ENCODE results near the gene ATRAID.

Gene ATRAID

DNA sequence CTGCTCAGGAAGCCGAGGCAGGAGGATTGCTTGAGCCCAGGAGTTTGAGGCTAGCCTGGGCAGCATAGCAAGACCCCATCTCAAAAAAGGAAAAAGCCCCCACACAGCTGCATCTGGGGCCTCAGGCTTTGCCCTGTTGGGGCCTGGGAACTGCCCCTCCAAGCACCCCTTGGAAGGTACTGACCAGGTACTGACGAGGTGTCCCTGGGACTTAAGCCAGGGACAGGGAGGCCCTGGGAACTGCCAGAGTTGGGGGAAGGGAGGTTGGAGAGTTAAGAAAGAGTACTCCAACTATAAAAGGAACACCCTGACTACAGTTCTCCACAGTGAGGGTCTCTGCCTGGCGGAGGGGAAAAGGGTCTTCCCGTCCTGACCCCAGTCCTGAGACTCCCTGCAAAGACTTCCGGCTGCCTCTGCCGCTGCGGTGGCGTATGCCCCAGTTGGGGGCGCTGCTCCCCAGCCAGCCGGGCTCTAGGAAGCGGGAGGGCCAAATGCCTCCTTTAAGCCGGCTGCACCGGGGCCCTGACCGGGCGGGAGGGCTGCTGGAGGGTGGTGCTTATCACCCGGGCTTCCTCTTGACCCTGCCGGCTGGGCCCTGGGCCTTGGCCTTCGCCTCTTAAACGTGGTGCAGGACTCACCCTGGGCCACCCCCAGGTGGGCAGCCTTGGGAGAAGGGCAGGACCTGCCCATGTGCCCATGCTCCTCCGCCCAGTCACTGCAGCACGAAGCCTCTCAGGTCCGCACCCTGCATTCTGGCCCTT, 38.2 kb downstream of the ATRAID start:
- DNase-seq (ENCODE audit: low read depth, low spot score) = no peak

DNA sequence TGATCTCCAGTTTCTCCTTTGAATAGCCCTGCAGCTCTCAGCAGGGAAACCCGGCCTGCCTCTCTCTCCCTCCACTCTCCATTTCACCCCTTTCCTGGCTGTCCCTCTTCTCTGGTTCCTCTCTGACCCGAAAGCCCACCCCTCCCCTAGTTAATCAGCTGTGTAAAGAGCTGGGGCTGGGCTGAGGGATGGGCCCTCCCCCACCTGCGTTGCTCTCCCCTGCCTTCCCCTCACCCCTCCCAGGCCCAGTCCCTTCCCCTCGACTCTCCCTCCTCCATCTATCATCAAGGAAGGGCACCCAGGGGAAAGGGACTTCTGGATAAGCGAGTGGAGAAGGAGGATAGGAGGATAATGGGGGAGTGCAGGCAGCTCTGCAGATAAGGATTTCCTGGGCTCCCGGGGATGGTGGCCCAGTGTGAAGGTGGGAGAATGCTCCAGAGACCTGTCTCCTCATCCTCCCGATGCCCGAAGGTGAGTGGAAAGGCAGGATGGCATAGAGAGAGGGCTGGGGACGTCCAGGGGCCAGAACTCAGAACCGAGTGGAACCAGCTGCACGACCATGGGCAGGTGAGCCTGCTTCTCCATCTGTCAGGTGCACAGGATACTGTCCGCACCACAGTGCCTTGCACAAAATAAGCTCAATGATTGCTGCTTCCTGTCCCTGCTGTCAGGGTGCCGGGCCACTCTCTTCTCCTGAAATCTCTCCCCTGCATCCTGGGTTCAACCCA, 39.0 kb downstream of the ATRAID start:
- no peak for DNase-seq (ENCODE audit: low read depth, low spot score)

DNA sequence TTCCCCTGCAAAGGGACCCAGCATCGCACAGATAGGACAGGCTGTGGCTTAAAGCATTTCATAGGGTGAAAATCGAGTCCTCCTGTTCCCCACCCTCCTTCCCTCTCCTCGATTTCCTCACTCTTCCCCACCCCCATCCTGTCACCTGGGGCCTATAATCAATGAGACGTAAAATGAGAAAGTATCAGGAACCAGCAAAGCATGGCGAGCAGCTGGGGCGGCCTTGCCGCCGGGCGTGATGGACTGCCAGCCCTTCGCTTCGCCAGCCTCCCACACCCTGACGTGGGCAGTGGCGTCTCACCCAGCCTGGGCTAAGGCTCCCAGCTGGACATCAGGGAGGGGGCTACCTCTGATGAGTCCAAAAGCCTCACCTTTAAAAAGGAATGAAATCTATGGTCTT, 39.9 kb downstream of the ATRAID start:
- no peak for DNase-seq (ENCODE audit: low read depth, low spot score)

DNA sequence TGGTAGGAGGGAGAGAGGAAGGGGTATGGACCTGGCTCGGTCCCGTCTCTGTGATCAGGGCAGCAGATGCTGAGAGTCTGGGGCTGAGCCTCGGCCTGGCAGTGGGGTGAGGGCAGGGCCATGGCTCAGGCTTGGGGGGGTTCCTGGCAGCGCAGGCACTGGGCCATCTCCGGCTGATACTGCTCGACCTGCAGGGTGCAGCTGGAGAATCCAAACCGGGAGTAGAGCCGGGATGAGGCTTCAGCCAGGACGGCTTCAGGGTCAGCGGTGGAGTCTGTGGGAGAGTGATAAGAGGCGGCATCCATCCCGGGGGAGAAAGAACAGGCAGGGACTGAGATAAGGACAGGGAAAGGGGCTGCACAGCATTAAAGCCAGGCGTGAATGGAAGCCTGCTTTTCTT, 43.3 kb downstream of the ATRAID start:
- DNase-seq (ENCODE audit: low read depth, low spot score) = no peak

DNA sequence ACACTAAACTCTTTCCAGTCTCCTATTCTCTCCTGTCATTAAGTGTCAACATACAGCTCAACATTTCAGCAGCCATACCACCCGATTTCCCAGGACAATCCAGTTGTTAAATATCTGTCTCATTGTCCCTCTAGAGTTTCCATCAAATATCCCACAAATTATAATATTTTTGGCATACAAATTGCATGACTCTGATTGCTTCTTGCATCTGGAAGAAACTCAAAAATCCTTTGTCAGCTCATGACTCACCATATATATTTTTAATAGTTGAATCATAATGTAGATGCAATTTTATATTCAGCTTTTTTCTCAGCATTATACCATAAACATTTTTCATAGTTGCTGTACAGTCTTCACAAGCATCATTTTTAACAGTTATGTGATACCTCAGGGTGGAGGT, 43.8 kb downstream of the ATRAID start:
- no peak for DNase-seq (ENCODE audit: low read depth, low spot score)

DNA sequence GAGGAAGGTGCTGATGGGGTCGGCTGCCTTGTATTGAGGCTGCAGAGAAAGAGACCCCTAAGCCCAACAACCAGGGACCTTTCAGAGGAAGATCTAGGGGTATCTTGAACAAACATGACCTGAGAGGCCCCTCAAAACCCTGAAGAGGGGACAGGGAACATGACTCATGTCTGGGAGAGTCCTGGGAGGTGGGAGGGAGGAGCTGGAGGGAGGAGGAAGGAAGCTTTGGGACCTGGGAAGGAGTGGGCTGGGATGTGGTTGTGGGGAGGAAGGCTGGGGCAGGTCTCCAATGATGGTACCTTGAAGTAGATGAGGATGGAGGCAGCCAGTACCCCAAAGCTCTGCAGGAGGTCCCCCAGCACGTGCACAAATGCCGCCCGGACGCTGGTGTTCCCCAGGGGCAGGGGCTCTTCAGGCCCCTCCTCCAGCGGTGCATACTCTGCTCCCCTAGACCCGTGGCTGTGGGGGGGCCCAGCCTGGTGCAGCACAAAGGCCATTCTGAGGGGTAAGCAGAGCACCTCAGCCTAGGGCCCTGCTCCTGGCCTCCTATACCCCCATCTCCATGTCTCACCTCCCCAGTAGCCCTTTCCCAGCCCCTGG, 45.1 kb downstream of the ATRAID start:
- no peak for DNase-seq (ENCODE audit: low read depth, low spot score)

DNA sequence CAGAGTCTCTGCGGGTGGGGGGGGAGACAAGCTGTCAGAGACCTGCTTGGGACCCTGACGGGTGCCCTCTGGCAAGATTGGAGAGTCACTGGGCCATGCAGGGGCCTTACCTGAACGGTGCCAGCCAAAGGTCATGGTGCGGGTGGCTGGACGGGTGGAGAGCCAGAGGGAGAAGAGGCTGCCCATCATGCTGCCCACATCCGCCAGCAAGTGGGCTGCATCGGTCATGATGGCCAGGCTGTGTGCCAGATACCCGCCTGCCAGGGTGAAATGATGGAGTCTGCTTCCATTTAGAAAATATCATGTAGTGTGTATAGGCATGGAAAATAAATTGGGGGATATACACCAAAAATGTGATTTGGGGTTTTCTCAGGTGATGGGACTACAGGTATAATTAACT, 46.2 kb downstream of the ATRAID start:
- no peak for DNase-seq (ENCODE audit: low read depth, low spot score)

DNA sequence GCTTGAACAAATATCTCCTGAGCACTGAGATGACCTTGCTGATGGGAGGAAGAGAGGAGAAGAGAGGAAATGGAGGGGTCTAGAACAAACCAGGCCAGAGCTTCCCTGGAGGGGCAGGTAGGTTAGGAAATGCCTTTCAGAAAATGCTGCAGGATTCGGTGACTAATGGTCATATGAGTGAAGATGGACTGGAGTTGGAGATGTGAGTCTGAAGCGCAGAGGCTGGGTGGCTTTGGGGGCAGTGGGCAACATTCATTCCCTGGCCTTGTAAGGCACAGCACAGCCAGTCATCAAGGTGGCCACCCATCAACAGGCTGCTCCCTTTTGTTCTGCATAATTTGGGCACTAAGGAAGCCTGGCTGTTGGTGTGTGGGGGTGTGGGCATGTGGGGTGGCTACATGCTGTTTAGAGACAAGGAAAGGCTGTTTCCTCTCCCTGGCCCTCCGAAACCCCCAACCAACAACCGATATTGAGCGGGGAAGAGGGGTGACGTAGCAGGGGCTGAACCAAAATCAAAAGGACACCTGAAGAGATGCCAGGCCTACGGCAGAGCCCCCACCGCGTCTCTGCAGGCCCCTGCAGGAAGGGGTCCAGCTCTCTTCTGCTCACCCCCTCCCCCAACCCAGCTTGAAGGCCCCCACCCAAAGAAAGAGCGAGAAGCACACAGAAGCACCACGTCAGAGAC, 49.5 kb downstream of the ATRAID start:
- DNase-seq (ENCODE audit: low read depth, low spot score) = no peak

DNA sequence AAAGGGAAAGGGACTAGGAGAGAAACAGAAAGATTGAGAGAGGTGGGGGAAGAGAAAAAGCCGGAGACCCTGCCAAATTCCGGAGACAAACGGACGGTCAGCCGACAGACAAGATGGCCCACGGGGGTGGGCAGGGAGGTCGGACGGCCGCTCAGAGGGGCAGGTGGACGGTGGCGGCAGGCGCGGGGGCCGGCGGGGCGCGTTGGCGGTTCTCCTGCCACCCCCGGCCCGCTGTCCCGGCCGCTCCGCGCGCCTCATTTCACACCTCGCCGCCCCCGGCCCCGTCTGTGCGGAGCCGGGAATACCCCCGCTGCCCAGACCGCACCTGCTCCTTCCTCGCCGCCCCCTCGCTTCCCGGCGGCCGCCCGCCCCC, 50.1 kb downstream of the ATRAID start:
- no peak for DNase-seq (ENCODE audit: low read depth, low spot score)

DNA sequence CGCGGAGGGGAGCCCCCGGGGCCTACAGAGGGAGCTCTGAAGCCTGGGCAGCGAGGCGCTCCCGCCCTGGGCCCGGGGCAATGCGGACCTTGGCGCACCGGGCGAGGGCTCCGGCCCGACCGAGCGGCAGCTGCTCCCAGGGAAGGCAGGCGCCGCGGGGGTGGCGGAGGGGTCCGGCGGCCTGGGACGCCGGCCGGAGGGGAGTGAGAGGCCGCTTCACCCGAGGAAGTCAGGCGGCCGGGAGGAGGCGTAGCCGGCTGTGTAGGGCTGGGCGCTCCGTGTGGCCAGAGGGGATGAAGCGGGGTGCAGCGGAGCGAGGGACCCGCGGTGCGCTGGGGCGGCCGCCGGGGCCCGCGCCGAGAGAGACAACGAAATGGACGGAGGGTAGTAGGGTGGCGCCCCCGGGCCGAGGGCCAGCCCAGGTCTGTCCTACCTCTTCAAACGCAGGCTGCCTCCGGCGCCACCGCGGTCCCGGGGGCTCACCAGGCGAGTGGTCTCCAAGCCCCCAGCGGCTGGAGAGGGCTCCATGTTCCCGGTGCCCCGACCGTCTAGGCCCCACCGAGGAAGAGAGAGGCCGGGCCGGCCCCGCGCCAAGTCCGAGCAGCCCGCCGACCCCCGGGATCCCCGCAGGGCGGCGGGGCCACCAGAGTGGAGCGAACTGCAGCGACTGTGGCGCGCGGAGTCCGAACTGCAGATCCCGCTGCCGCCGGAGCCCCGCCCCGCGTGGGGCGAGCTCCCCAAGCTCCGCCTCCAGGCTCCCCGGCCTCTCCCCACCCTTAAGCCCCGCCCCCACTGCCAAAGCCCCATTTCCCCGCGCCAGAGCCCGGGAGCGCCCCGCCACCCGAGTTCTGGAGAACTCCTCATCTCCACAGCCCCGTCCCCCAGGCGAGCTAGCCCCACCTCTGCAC, 50.8 kb downstream of the ATRAID start, which contains the start of gene SLC30A3:
Gene SLC30A3 (minus strand): TSS at position 669 of the 908 bp plus-strand sequence. CDS start 141 bp downstream, at position 528.
- DNase-seq (ENCODE audit: low read depth, low spot score) = no peak

DNA sequence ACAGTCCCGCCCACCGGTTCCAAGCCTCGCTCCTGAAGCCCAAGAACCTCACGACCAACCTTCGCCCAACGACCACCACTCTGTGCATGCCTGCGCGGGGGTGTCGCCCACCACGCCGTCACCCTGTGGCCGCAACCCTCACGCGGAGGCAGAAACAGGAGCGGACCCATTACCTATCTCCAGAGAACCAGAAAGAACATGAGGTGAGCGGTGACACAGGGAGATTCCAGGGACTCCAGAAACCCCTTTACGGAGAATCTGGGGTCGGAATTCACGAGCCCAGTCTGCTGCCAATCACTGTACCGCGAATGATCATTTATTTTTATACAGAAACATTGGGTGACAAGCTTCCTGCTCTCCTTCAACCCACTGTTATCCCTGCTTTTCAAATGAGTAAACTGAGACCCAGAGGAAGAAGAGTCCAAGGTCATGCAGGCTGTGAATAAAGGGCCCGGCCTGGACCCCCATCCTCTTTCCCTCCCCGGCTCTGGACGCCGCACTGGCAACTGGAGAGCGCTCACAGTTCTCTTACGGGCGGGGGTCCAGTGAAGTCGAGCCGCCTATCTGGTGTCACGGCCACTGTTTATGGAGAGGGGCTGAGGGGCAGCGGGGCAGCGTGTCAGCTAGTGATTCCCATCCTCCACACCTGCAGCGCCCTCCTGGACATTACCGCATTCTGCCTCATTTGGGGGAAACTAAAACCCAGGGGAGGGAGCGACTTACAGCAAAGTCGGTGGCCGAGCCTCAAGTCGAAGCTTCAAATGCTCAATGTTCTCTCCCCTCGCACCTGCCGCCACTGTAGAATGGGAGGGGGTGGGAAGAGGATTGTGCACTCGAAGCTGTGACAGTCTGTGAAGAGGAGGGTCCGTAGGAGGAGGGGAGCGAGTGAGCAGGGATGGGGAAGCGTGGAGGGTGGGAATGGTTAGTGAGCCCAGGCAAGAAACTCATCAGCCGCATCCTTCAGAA, 51.7 kb downstream of the ATRAID start:
- DNase-seq (ENCODE audit: low read depth, low spot score) = no peak

DNA sequence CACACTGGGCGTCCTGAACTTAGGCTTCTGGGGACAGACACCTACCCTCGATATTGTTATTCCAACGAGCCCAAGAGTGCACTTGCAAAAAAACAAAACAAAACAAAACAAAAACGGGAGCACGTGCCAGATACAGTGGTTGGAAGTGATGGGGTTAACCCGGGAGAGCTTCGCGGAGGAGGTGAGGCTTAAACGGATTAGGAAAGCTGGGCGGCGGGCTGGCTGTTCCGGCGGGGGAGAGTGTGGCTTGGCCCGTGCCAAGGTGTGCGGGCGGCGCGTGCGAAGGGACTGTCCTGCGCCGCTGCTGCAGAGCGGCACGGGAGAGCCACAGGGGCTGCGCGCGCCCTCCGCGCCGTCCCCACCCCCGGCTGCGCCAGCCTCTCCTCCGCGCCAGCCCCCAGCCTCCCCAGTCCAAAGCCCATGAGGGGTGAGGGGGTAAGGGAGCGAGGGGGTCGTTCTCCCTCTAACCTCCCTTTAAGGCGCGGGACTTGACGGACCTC, 52.5 kb downstream of the ATRAID start:
- no peak for DNase-seq (ENCODE audit: low read depth, low spot score)

DNA sequence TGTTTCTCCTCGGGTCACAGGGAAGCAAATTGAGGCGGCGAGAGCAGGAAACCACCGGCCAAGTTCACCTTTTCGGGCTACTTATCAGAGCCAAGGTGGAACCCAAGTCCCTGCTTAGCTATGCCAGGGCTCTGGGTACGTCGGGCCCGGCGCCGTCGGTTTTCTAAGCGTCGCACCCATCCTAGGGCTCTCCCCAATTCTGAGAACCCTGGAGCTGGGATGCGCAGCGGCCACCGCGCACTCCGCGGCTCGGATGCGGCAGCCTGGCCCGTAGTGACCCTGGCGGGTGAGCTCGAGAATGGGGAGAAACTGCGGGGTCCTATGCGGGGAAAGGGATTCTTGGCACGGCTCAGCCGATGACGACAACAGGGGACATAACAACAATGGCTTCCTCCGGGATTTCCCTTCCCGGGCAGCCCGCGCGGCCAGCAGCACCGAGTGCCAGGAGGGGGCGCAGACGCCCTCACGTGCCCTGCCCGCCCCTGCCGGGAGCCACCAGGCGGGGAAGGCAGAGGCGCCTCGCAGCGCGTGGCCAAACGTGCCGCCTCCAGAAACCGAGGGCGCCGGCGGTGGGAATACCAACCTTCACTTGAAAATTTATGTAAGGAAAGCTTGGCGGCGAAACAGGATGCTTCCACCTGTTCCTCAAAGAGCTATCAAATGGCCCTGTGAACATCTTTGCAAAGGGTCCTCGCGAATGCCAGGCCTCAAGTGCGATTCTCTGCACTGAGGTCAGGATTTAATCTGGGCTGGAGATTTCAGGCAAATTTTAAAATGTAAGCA, 53.1 kb downstream of the ATRAID start:
- no peak for DNase-seq (ENCODE audit: low read depth, low spot score)

DNA sequence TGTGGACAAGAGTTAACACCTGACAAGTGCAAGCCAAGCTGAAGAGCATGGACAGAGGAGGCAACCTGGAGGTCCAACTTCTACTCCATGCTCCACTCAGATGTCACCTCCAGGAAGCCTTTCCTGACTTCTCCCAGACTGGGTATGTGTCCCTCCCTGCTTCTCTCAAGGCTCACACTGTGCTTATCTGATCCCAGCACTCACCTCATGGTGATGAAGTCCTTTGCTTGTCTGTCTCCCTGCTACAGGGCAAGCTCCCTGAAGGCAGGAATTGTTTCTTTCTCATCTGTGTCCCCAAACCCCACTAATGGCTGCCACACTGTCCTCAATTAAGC, 53.7 kb downstream of the ATRAID start:
- no peak for DNase-seq (ENCODE audit: low read depth, low spot score)
